Pulmonary artery endothelial cell (primary cell): Measurements from ENCODE around the gene KLF2. TPM values are rescaled to one million over a fixed set of nuclear protein-coding genes. Genes with fewer than 3 reads are reported as not detected.

Experiments used
- DNase-seq: peaks from one replicate; pipeline ENCODE4 v3.0.0-alpha.2; 2011; ENCODE audit warnings: low read depth, low spot score
- total RNA-seq: library from RNA; depleted of rRNA; stranded (reverse); fragments of >200 nt; gene quantifications from 2 replicates; pipeline ENCODE4 v1.2.3, GENCODE V29; 2014

KLF2 gene
- total RNA-seq, 1 donor from 2014 or later: 7.9 TPM

GRCh38 chr19:16375157-16375935, 50.7 kb downstream of the KLF2 start:
- DNase-seq: no peak

GRCh38 chr19:16375936-16376185, 51.2 kb downstream of the KLF2 start:
- DNase-seq: no peak

- DNase-seq: no peak
Measured at GRCh38 chr19:16376241-16376640, 51.6 kb downstream of the KLF2 start.

GRCh38 chr19:16376649-16377048, 52.0 kb downstream of the KLF2 start:
- DNase-seq: no peak

DNA sequence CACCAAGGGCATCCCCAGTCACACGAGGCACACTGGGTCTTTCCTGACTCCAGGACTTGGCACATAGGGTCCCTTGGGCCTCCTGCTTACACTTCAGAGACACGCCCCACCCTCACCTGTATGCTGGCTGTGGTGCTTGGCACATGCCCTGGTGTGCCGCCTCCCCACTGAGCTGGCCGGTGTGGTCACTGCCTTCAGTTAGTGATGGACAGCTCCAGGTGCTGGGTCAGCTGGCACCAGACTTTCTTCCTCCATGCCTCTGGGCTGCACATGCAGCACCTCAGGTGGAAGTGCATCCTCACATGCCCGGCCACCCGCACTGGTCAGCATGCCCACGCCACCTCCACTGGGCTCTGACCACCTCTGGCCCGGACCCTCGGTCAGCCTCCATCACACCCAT, 52.9 kb downstream of the KLF2 start:
- DNase-seq: no peak

Other genes with a start within 250 kb of the KLF2 start
- 788 and 800 TPM in 2 replicates for gene TPM4, start 248.3 kb upstream of the KLF2 start, total RNA-seq
- gene RAB8A, start 212.9 kb upstream of the KLF2 start, total RNA-seq: 95.8 and 154 TPM in 2 replicates
- not detected in 2 replicates for gene HSH2D, start 181.1 kb upstream of the KLF2 start, total RNA-seq
- gene CIB3, start 151.3 kb upstream of the KLF2 start, total RNA-seq: not detected in 2 replicates
- 109 and 114 TPM in 2 replicates for gene FAM32A, start 139.4 kb upstream of the KLF2 start, total RNA-seq
- 67.3 and 99.7 TPM in 2 replicates for gene AP1M1, start 126.9 kb upstream of the KLF2 start, total RNA-seq
- 8.0 and 10.8 TPM in 2 replicates for gene EPS15L1, start 147.1 kb downstream of the KLF2 start, total RNA-seq
- not detected in 2 replicates for gene CALR3, start 171.3 kb downstream of the KLF2 start, total RNA-seq
- gene C19orf44, start 171.6 kb downstream of the KLF2 start, total RNA-seq: 1.6 and 2.6 TPM in 2 replicates
- gene CHERP, start 217.6 kb downstream of the KLF2 start, total RNA-seq: 4.4 and 5.5 TPM in 2 replicates
- gene SLC35E1, start 247.6 kb downstream of the KLF2 start, total RNA-seq: 20.8 and 23.2 TPM in 2 replicates